Left colon (tissue), 2 donors: ENCODE data around the gene CFAP92. TPM values are rescaled to one million over a fixed set of nuclear protein-coding genes. Genes with fewer than 3 reads are reported as not detected.

Source experiments
- ATAC-seq: fragments of 200-7000 bp; cut with Tn5 transposase; one replicate; pipeline ENCODE4 v1.9.1; 2020; ENCODE audit warnings: mild to moderate bottlenecking, moderate library complexity
- DNase-seq, 2 donors: peaks; one replicate each; pipeline ENCODE4 v3.0.0-alpha.2; 2020
- intact Hi-C, 2 donors: fragments of 100-400 bp; cut with DNase I in 1 of 2; cut with micrococcal nuclease in 1 of 2; formaldehyde crosslinking; loops; one replicate each; pipeline versions ENCODE4 v1.11.2 to v1.14.0; 2022; cut with DNase I, micrococcal nuclease
- long read RNA-seq: library from polyadenylated mRNA; unstranded; transcript quantifications from one replicate; pipeline ENCODE4 v2.0.0, GENCODE V29; 2021
- total RNA-seq, 2 donors: library from RNA; stranded (reverse); fragmentation: NEBNext Ultra II Directional; extraction: Animal tissue kit (Norgen Biotek cat#: 25700); gene quantifications; one replicate each; pipeline ENCODE4 v1.2.1, GENCODE V29; 2021
- donor health status: DM: no; HTN: no; CAD: no.
- donor health status: DM: yes; HTN: yes; CAD: no.

The CFAP92 gene, protein sequence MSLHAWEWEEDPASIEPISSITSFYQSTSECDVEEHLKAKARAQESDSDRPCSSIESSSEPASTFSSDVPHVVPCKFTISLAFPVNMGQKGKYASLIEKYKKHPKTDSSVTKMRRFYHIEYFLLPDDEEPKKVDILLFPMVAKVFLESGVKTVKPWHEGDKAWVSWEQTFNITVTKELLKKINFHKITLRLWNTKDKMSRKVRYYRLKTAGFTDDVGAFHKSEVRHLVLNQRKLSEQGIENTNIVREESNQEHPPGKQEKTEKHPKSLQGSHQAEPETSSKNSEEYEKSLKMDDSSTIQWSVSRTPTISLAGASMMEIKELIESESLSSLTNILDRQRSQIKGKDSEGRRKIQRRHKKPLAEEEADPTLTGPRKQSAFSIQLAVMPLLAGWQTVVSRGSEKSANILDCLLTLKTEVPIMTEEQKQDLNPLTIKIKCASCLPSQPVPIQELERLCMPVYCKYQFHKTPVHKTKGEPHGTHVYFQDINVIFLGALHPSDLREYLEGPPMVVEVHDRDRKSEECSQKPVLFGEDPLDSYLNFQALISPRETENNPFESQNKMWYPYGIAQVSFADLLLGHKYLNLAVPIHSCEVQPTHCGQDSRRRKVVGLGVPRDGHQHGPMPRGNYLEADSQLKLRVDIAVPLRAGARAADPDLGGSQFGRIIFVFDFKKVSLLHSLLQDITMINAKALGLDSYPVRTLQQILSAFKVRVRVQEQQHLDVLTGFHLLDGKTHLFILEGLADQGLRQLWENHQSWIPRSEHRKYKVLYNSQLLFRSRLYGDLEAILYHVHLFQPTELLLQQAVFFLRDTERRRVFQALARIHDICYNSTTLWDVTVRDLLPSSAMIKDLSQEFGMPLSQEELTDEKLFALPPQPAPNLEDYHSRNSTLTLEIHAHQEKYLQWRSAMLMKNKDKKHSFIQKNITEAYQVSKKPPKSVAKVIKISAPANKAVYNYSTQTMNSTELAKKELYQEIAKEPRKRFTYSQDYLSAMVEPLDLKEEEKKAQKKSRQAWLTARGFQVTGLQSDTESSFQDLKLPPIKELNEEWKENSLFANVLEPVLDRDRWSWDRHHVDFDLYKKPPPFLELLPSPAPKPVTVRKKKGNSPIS
- 1 to 10 TPM; 2.1 to 2.9 TPM for total RNA-seq
- long read RNA-seq, partial matches to known transcripts: 0 of 3 reads
- long read RNA-seq, other reads (novel, unspliced or antisense): 3 of 3 reads

DNA sequence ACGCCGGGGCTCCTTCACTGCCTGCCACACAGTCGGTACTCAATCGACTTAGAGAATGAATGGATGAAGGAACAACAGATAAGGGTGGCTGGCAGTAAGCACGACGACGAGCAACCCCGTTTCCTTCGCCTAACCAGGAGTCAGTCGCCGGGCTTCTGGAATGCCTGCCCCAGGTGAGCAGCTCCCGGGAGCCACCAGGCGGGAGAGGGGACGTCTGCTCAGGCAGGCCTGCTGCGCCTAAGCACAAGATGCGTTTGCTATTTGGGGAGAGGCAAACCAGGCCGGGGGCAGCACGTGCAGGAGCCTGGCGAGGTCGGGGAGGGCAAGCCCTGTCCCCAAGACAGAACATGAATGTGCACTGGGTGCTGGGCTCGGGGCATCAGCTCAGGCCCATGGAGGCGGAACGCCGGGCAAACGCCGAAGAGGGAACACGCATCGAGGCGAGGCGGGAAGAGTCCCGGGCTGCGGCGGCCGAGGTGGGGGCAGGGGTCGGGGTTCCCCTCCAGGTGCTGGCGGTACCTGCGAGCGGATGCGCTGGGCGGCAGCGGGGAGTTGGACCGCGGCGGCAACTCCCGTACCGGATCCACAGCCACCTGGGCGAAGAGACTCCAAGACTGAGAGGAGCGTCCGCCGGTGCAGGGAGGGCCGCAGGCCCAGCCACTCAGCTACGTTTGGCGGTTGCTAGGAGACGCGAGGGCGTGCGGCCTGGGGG, at the start of gene CFAP92:
Gene CFAP92 (minus strand): TSS at position 616 of the 712 bp plus-strand sequence. CDS start 772 bp downstream, outside the sequence.
- ATAC-seq (peak; percentile 100), DNase-seq (peak; percentile 90 to 94)
- intact Hi-C loops: no loop called here

DNA sequence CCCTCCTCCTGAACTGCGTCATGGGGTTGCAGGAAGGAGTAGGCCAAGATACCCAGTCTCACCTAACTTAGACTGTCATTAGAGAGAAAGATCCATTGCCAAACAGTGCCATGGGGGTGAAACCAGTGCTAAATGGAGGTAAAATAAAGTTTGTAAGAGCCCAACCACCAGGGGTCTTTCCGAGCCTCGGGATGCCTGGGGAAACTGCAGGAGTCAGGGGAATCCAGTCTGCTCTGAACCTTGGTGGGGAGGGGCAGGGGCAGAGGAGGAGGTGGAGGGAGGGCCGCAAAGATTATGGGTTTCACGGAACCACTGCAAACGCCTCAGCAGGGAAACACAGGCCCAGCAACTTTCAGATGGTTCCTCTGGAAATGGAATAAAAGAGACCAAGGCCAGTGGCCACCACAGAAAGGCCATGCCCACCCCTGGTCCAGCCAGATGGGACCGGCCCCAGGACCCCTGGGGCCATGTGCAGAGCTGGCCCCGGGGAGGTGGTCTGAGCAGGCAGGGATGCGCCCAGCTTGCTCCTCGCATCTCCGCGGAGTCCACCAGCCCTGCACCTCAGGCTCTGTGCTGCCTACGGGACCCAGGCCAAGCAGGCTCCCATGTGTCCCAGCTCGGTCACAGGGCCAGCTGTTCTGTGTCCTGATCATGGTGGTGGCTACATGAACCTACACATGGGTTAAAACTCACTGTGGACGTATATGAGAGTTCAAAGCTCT, 46.9 kb upstream of the CFAP92 start:
- ATAC-seq (no peak), DNase-seq (no peak)
- intact Hi-C loops: no loop called here

DNA sequence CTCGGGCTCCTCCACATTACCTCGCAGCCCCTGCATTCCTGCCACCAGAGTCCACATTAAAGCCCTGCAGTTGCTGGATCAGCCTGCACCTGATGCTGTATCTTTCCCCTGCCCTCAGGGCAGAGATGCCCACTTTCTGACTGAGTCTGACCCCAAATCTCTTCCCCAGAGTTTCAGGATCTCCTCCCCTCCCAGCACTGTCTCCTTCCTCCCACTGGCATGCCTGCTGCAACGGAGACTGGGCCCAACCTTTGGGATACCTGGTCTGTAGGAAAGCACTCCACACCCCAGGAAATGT, 46.1 kb upstream of the CFAP92 start:
- ATAC-seq: peak; percentile 18

DNA sequence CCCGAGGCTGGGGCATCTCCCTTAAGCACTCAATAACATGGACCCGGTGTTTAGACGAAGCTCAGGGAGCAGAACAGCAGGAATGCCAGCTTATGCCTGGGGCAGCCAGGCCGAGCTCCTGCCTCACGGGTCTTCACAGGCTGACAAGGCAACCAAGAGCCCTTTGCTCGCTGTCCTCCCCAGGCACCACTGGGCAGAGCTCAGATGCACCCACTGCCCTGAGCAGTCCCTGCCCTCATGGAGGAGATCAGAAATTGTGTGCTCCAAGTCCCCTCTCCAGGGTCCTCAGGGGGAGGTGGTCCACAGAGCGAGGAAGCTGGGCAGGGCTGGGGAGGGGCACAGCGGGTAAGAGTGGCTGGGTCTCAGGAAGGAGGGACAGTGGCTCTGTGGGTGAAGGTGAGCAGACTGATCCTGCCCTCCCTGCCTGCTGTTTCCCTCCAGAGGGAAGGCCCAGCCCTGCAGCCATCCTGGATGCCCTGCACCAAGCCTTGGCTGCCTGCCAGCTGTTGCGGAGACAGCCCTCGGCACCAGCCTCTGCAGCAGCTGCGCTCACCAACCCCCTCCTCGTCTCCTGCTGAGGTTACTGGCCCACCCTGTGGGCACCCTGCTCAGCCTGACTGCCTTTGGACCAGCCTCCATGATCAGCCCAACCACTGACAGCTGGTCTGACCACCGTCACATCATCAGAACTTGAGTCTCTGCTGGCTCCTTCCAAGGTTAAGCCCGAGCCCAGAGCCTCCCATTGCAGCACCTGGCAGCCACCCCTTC, 45.6 kb upstream of the CFAP92 start:
- ATAC-seq: peak; percentile 90
- DNase-seq: peak in 1 of 2 donors; percentile 81
- intact Hi-C loops: no loop called here

More for the DNA sequence above, 46.1 kb upstream of the CFAP92 start:
- intact Hi-C loops: no loop called here
- DNase-seq: no peak

DNA sequence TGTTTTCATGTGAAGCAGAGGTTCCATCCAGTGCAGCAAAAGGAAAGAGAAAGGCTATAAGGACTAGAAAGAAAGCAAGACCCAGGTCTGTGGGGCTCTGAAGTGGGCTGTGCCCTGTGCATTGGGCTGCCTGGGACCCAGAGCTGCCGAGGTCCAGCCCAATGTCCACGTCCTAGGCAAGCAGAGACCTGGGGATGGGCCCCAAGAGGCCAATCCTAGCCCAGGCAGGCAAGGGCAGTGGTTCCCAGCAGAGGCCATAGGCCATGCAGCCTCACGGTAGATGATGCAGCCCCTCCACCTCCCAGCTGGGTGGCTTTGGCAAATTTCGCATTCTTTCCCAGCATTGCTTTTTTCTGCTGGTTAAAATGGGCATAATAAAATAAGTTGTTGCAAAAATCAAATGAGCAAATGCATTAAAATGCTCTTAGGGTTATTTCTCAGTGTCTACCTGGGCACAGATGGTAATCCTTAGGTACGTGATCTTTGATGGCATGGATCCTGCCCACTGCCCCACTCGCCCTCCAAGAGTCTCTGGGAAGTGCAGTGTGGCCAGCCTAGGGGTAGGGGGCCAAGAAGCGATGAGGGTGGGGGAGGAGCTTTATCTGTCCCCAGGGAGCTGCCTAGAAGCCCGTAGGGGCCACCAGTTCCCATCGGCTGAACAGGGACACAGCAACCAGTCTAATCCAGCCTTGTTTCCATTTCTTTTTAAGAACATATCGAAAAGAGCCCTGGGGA, 44.4 kb upstream of the CFAP92 start:
- ATAC-seq (no peak), DNase-seq (no peak)
- intact Hi-C loops: no loop called here

DNA sequence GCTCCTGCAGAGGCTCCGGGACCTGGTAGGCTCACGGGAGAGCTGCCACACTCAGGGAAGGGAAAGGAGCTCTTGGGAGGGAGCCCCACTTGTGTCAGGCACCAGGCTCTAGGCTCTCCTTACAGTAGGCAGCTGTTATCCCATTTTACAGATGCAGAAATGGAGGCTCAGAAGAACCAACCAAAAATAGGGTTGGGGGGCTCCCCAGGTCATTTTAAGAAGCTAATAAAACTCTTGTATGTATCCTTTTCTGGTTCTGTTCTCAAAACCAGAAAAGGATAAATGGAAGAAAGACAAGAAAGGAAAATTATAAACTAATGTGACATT, 43.2 kb upstream of the CFAP92 start:
- no peak for ATAC-seq
- intact Hi-C loops: no loop called here
- no peak for DNase-seq

DNA sequence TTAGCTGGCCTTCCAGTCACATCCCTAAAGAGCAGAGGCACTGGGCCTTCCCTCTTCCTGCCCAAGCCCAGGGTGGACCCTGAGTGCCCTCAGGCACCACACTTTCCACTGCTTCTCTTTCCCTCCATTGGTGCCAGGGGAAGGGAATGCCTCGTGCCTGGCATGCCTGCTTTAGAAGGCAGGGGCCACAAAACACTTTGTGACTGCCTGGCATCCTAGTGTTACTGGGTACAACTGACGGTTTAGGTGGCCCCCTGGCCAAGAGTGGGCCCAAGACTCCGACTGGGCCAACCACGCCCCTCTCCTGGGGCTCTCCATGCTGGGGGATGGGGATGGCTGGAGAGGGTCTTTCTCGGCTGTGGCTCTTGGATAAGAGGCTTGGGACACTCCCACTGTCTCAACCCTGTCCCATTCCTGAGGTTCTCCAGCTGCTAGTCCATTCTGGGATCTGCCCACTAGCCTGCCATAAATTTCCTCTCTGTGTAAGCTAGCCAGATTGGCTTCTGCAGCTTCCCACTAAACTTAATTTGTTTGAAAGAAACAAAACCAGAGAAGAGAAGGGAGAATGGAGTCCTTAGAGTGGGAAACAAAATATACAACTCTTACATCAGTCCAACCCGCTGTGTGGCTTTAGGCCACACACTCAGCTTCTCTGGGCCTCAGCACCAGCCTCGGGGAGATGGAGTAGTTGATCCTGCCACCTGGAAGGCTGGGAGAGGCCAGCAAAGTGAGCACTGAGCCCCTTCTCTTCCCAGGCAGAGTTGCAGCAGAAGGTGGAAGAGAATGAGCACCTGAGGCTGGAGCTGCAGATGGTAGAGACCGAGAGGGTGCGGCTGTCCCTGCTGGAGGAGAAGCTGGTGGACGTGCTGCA, 42.6 kb upstream of the CFAP92 start:
- intact Hi-C loops: no loop called here
- DNase-seq (no peak), ATAC-seq (no peak)

DNA sequence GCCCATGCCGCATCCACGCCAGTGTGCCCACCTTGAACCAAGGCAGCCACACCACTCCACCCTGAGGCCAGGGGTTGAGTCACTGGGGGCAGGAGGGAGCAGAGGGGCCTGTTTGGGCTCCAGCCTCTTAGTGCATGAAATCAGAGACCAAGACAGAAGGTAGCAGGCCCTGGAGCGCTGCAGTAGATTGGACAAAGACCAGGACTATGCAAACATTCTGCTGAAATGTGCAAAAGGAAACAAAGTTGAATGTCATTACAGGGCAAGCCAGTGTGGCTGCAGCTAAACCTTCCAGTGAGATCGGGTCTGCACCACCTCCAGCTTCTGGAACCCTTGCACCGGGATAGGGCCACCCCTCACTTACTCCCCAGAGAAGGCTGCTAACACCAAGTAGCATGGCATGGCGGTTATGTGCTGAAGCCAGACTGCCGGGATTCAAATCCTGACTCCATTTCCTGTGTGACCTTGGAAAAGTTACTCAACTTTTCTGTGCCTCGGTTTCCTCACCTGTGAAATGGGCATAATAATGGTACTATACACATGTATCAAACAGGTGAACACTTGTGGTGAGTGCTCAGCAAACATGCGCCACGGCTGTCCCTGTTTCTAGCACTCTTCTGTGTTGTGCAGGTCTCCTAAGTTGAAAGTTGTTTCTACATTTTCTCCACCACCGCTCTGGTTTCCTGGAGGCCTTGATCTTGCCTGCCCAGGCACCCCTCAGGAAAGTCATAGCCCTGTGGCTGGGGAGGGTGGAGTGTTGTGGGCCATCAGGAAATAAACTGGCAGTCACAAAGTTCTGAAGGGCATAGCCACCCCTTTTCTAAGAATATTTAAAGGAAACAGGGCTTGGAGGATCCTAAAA, 41.7 kb upstream of the CFAP92 start:
- ATAC-seq (no peak), DNase-seq (no peak)
- intact Hi-C loops: no loop called here

DNA sequence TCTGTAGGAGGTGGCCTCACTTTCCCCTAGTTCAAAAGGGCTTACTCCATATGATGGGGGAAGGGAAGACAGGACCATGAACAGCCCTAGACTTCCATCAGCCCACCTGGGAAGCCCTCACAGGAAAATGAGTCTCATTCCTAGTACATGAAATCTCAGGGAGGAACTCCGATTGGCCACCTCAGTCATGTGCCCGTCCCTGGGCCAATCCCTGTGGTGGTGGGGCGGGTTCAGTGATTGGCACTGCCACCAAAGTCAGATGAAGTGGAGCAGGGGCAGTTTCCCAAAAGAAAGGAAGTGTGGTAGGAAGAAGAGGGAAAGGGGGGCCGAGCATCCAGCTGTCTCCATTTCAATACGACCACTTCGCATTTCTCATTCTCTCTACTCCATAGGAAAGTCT, 40.8 kb upstream of the CFAP92 start:
- peak; percentile 37 for ATAC-seq
- DNase-seq: no peak
- intact Hi-C loops: no loop called here

DNA sequence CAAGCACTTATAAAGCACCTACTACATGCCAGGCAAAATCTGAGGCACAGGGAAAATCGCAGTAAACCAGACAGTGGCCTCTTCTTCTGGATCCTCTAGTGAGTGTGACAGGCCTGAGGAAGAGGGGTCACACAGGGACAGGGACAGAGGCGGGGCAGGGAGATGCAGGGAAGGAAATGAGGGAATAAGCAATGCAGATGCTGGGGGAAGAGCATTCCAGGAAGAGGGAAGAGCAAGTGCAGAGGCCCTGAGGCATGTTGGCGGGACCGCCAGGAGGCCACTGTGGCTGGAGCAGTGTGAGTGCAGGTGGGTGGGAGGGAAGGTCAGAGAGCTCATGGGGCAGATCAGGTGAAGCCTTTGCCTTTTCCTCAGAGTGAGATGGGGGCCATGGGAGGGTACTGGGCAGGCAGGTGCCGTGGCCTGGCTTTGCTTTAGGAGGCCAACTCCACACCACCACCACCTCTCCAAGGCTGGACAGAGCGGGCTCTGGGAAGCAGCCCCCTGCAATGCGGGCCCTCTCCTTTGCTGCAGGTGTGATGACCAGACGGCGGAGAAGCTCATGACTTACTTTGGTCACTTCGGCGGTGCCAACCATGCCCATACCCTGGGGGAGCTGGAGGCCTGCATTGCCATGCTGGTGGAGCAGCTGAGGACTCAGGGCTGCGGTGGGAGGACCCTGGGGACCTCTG, 39.9 kb upstream of the CFAP92 start:
- ATAC-seq: no peak
- intact Hi-C loops: no loop called here
- no peak for DNase-seq

DNA sequence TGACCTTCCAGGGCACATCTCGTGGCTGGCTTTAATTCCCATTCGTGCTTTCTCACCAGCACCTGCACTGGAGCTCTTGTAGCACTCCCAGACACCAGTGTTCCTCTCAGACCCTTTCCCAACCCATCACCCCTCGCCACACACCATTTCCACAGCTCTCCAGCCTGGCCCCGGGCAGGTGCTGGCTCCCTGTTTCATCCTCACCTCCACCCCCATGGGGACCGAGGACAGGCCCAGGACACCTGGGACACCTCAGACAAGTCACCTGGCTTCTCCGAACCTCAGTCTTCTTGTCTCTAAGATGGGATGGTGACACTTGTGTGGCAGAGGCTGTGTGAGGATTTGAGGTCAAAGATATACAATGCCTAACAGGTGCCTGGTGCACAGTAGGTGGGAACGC, 39.3 kb upstream of the CFAP92 start:
- intact Hi-C loops: no loop called here
- ATAC-seq (no peak), DNase-seq (no peak)

DNA sequence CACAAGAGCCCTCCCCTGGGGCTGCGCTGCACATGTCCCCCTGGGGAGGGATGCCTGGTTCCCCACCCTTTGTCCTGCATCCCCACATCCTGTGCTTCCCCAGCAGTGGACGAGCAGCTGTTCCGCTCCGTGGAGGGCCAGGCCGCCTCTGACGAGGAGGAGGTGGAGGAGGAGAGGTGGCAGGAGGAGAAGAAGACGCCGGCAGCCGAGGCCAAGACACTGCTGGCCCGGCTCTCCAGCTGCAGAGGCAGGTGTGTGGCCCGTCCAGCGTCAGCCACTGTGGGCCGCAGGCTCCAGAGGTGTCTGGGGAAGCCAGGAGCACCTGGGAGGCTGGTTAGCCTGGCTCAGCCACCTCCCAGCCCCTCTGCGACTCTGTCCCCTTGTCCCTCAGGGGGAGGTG, 38.8 kb upstream of the CFAP92 start:
- intact Hi-C loops: no loop called here
- DNase-seq (no peak), ATAC-seq (no peak)

DNA sequence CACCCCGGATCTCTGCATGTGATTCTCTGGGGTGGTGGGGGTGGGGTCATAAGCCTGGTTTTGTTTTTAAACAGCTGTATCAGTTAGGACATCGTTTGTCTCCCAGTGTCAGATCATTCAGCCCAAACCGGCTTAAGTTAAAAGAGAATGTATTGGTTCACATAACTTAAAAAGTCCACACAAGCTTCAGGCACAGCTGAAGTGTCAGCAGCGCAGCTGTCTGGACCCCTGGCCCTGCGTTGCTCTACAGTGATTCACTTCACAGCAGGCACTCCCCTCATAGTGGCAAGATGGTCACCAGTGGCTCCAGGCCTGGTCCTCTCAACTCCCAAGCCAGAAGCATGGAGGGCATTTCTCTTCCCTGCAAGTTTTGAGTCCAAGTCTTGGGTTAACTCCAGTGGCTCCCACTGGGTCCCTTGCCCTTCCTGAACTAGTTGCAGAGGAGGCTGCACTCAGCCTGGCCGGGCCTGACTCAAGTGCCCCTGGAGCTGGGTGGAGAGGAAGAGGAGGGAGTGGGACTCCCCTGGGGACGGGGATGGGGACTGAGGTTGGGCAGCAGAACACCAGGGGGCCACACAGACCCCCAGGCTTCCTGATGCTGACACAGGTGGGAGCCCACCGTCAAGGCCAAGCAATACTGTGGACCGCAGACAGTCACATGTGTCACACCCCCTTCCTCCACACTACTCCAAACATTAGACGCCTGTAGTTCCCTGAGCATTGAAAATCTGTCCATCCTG, 37.8 kb upstream of the CFAP92 start:
- ATAC-seq (no peak), DNase-seq (no peak)
- intact Hi-C loops: no loop called here

DNA sequence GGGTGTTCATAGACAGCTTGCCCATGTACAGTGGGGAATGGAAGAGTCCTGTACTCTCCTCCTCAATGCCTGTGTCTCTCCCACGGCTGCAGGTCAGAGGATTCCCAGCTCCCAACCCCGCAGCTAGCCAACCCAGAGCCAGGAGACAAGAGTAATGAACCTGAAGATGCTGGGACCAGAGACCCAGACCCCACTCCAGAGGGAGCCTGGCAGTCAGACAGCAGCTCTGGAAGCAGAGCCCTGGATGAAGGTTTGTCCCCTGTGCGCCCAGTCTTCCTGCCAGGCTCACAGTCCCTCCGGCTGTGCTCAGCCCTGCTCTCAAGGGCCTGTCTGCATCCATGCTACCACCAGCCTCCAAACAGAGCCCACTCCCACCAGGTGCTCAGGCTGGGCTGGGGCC, 36.7 kb upstream of the CFAP92 start:
- intact Hi-C loops: no loop called here
- no peak for ATAC-seq
- no peak for DNase-seq
